GM12878 (cell line): ENCODE data around the gene CPLX4. TPM values are rescaled to one million over a fixed set of nuclear protein-coding genes. Genes with fewer than 3 reads are reported as not detected.
A peak's percentile ranks its signal among the peaks of the same experiment; 100 is the strongest.

ENCODE experiments used
- ATAC-seq: fragments of 200-7000 bp; cut with Tn5 transposase; 3 replicates; pipeline ENCODE4 v1.9.1; 2020; ENCODE audit warnings: mild to moderate bottlenecking, moderate library complexity
- BruUV-seq: library from RNA; stranded (reverse); fragments of 400-500 nt; replicated peaks from 2 replicates; lab custom pipeline; 2021; lab: Mats Ljungman, UMichigan
- CTCF ChIA-PET: fragments of 300-600 bp; sonication (Branson Sonifier 250); formaldehyde crosslinking; extraction: SDS; loops from one replicate; lab custom pipeline; 2021; ENCODE audit warnings: inconsistent platforms; lab: Yijun Ruan, JAX
- POLR2A ChIA-PET: fragments of 350-600 bp; formaldehyde crosslinking; extraction: SDS; loops from one replicate; lab custom pipeline; 2021; ENCODE audit warnings: inconsistent platforms; lab: Charles Lee
- RAD21 ChIA-PET: fragments of 300-600 bp; sonication (Branson Sonifier 250); formaldehyde crosslinking; loops from one replicate; lab custom pipeline; 2023; ENCODE audit warnings: antibody characterized with exemption; ENCODE audit not compliant: unreplicated experiment; lab: Charles Lee
- SMC1A ChIA-PET: fragments of 300-600 bp; sonication (Branson Sonifier 250); formaldehyde crosslinking; loops from one replicate; lab custom pipeline; 2023; ENCODE audit not compliant: unreplicated experiment, uncharacterized antibody; lab: Charles Lee
- DNase-seq: peaks from one replicate; pipeline ENCODE4 v3.0.0-alpha.2; 2011; ENCODE audit warnings: low read depth, low spot score
- FAIRE-seq: peaks from 3 replicates; lab custom pipeline; 2011; peaks lifted over from hg19 to GRCh38; lab: Jason Lieb, UNC
- H2AFZ ChIP-seq: 2 replicates; pipeline ENCODE4 v1.6.0; 2011; ENCODE audit warnings: low read depth, low read length, control low read depth; ENCODE audit not compliant: control insufficient read depth
- H3K27ac ChIP-seq: 2 replicates; pipeline ENCODE4 v1.5.1; 2011; ENCODE audit warnings: control low read depth; ENCODE audit not compliant: control insufficient read depth, insufficient read depth
- H3K27me3 ChIP-seq, 2 experiments: replicated peaks in 1 of 2; 2 replicates each; pipeline versions ENCODE4 v1.6.0 to v1.6.1; 2011; ENCODE audit warnings: low read length in 1 of 2; ENCODE audit not compliant: control insufficient read depth in 2 of 2, insufficient read depth in 2 of 2
- H3K36me3 ChIP-seq, 2 experiments: 2 replicates each; pipeline ENCODE4 v1.5.1; 2011; ENCODE audit warnings: low read length in 1 of 2; ENCODE audit not compliant: control insufficient read depth in 2 of 2, insufficient read depth in 2 of 2
- H3K4me1 ChIP-seq: 2 replicates; pipeline ENCODE4 v1.6.1; 2011; ENCODE audit warnings: mild to moderate bottlenecking, low read length, moderate library complexity, mixed read lengths; ENCODE audit not compliant: control insufficient read depth, insufficient read depth
- H3K4me2 ChIP-seq: 2 replicates; pipeline ENCODE4 v1.6.0; 2011; ENCODE audit warnings: control low read depth; ENCODE audit not compliant: control insufficient read depth, insufficient read depth
- H3K4me3 ChIP-seq: fragments of 200-600 bp; sonication (generic); 2 replicates; pipeline ENCODE4 v1.5.1; 2016
- H3K79me2 ChIP-seq: 2 replicates; pipeline ENCODE4 v1.6.0; 2011; ENCODE audit warnings: low read length; ENCODE audit not compliant: control insufficient read depth, insufficient read depth
- H3K9ac ChIP-seq: 2 replicates; pipeline ENCODE4 v1.8.0; 2011; ENCODE audit warnings: low read length, control low read depth, mixed read lengths; ENCODE audit not compliant: control insufficient read depth, insufficient read depth
- H3K9me3 ChIP-seq: replicated peaks from 3 replicates; pipeline ENCODE4 v1.5.1; 2011; ENCODE audit warnings: mild to moderate bottlenecking, low read length; ENCODE audit not compliant: control insufficient read depth, insufficient read depth
- H4K20me1 ChIP-seq: 2 replicates; pipeline ENCODE4 v1.6.0; 2011; ENCODE audit not compliant: control insufficient read depth, insufficient read depth
- LARP7 ChIP-seq: fragments of 450-650 bp; IDR thresholded peaks from 2 replicates; pipeline ENCODE4 v1.6.1; 2017; ENCODE audit warnings: mild to moderate bottlenecking
- POLR2A ChIP-seq: IDR thresholded peaks from 2 replicates; pipeline ENCODE4 v1.6.1; 2011; ENCODE audit warnings: low read depth, mild to moderate bottlenecking, low read length
- POLR2AphosphoS5 ChIP-seq: IDR thresholded peaks from 2 replicates; pipeline ENCODE4 v1.6.1; 2011; ENCODE audit warnings: mild to moderate bottlenecking, low read length, inconsistent platforms
- RAD51 ChIP-seq: fragments of 450-650 bp; IDR thresholded peaks from 2 replicates; pipeline ENCODE4 v1.6.1; 2016; ENCODE audit warnings: moderate library complexity, mild to moderate bottlenecking, inconsistent platforms
- SMARCA5 ChIP-seq: fragments of 450-650 bp; IDR thresholded peaks from 2 replicates; pipeline ENCODE4 v1.6.1; 2017; ENCODE audit warnings: mild to moderate bottlenecking
- SPI1 ChIP-seq: IDR thresholded peaks from 2 replicates; pipeline ENCODE4 v1.6.1; 2011; ENCODE audit warnings: low read depth, mild to moderate bottlenecking, low read length, moderate library complexity, borderline replicate concordance; ENCODE audit not compliant: insufficient read depth
- ZNF384 ChIP-seq: IDR thresholded peaks from 2 replicates; pipeline ENCODE4 v1.6.1; 2012; ENCODE audit warnings: low read depth, mild to moderate bottlenecking, low read length, improper control_type of control experiment, borderline replicate concordance
- WGBS: methylation state at CpG from one replicate; pipeline ENCODE4 v1.1.6; 2016; ENCODE audit warnings: low lambda C conversion rate; ENCODE audit not compliant: insufficient replicate concordance, insufficient coverage; ENCODE audit errors: missing lambda C conversion rate; 5-methylcytosine and 5-hydroxymethylcytosine counted together
- in situ Hi-C: fragments of 300-500 bp; cut with MboI; formaldehyde crosslinking; loops from 9 replicates; pipeline ENCODE4 v1.14.3; 2018; ENCODE audit warnings: mixed read lengths
- intact Hi-C: fragments of 100-400 bp; cut with micrococcal nuclease; formaldehyde crosslinking; loops from one replicate; pipeline ENCODE4 v1.14.2; 2022; ENCODE audit not compliant: unreplicated experiment
- polyA plus RNA-seq, 11 experiments: library from polyadenylated mRNA; depleted of rRNA in 4 of 11; unstranded in 6 of 11; stranded (reverse) in 5 of 11; fragments of >200 nt; fragmentation: Nextera tagmentation in 4 of 11; fragmentation: Illumina TruSeq in 1 of 11; extraction: Ambion mirVana in 4 of 11; extraction: Trizol in 1 of 11; gene quantifications; 1 replicate in 1 of 11; 2 replicates in 10 of 11; pipeline versions ENCODE4 v1.2.1 to v1.2.3, GENCODE V29; 2011 to 2016; ENCODE audit warnings: inconsistent platforms in 2 of 11, missing spikeins in 2 of 11, low read depth in 1 of 11
- total RNA-seq, 4 experiments: library from RNA; depleted of rRNA in 3 of 4; stranded (reverse); fragments of >200 nt in 3 of 4; fragmentation: Illumina TruSeq in 1 of 4; extraction: Trizol in 1 of 4; gene quantifications; 2 replicates each; pipeline versions ENCODE4 v1.2.1 to v1.2.3, GENCODE V29; 2013 to 2021
- TF ChIP-seq, protein P1 (sequence below): fragments of 450-650 bp; IDR thresholded peaks from 2 replicates; pipeline ENCODE4 v1.6.1; 2016; ENCODE audit warnings: mild to moderate bottlenecking
- TF ChIP-seq, protein P2 (sequence below): fragments of 150-350 bp; IDR thresholded peaks from 2 replicates; pipeline ENCODE4 v1.6.1; 2014; ENCODE audit warnings: mild to moderate bottlenecking, low read depth, low read length

The CPLX4 gene
- total and polyA plus RNA-seq, 10 of the 15 experiments (the other 5 are each of a cell fraction or from before 2014, with no cell fraction given) = not detected

- Histone ChIP-seq H3K27ac (no peak overlapping the region), H3K4me3 (no peak overlapping the region), H3K9ac (no peak overlapping the region), H3K9me3 (no peaks in the 10 kb centered on the region), H3K4me2 (no peak overlapping the region), H4K20me1 (no peaks in the 10 kb centered on the region), H3K79me2 (no peaks in the 10 kb centered on the region), H3K4me1 (no peaks in the 10 kb centered on the region), H3K27me3 (no peaks in the 10 kb centered on the region), H2AFZ (no peak overlapping the region), H3K36me3 (peaks cover 0 to 18% of the 10 kb centered on the region in 2 experiments; a peak in 2 of 4 replicates)
- TF ChIP-seq POLR2A (peak; percentile 70), ZNF384 (no peak)
- POLR2A ChIA-PET = no interaction called here
- in situ Hi-C loops (no loop called here), intact Hi-C loops (no loop called here)
- 90% methylated on average over 4 of the region's 4 CpGs for WGBS
- ATAC-seq = no peak
- no peak for FAIRE-seq
- no TSS peak for BruUV-seq
- CTCF ChIA-PET = no interaction called here
- SMC1A ChIA-PET = no interaction called here
- RAD21 ChIA-PET = no interaction called here
- DNase-seq = no peak
Observed at GRCh38 chr18:59324623-59324971, 6.1 kb upstream of the CPLX4 start.

DNA sequence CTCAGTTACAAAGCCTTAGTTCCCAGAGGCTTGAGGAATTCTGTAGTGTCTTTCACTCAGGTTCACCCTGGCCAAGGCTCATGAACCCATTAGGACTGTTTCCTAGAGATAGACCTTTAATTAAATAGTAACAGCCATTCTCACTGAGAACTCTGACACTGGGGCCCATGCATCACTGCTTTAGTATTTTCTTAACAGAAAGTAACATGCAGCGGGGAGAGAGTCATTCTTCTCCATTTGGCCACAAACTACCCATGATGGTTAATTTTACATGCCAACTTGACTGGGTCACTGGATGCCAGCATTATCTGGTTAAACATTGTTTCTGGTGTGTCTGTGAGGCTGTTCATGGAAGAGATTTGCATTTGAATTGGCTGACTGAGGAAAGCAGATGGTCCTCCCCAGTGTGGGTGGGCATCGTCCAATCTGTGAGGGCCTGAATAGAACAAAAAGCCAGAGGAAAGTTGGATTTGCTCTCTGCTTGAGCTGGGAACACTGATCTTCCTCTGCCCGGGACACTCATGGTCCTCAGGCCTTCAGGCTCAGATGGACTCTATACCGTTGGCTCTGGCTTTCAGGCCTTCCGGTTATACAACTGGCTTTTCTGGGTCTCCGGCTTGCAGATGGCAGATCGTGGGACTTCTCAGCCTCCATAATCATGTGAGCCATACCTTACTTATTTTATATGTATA is 5.6 kb upstream of the CPLX4 start:
- intact Hi-C loops = no loop called here
- no peak overlapping the region for H3K4me2 ChIP-seq
- FAIRE-seq = no peak
- no peak; the same call in 2 of the 3 replicates for ATAC-seq
- H3K9ac ChIP-seq = no peak overlapping the region
- SMC1A ChIA-PET = no interaction called here
- in situ Hi-C loops = no loop called here
- no peaks in the 10 kb centered on the region for H4K20me1 ChIP-seq
- no TSS peak for BruUV-seq
- WGBS = 93% methylated on average over 7 of the region's 7 CpGs
- H3K79me2 ChIP-seq = no peaks in the 10 kb centered on the region
- RAD21 ChIA-PET = no interaction called here
- no peaks in the 10 kb centered on the region for H3K9me3 ChIP-seq
- peaks cover 0 to 14% of the 10 kb centered on the region in 2 experiments; a peak in 2 of 4 replicates for H3K36me3 ChIP-seq
- H3K27ac ChIP-seq = no peak overlapping the region
- no peaks in the 10 kb centered on the region for H3K27me3 ChIP-seq
- POLR2A ChIA-PET = no interaction called here
- H2AFZ ChIP-seq = no peak overlapping the region
- no peak for DNase-seq
- H3K4me3 ChIP-seq = no peak overlapping the region
- H3K4me1 ChIP-seq = no peaks in the 10 kb centered on the region
- TF ChIP-seq, protein P1, sequence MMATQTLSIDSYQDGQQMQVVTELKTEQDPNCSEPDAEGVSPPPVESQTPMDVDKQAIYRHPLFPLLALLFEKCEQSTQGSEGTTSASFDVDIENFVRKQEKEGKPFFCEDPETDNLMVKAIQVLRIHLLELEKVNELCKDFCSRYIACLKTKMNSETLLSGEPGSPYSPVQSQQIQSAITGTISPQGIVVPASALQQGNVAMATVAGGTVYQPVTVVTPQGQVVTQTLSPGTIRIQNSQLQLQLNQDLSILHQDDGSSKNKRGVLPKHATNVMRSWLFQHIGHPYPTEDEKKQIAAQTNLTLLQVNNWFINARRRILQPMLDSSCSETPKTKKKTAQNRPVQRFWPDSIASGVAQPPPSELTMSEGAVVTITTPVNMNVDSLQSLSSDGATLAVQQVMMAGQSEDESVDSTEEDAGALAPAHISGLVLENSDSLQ = no peak
- no peak for TF ChIP-seq RAD51
- TF ChIP-seq SMARCA5 = no peak
- no peak for TF ChIP-seq LARP7
- no peak for TF ChIP-seq SPI1
- TF ChIP-seq, protein P2, sequence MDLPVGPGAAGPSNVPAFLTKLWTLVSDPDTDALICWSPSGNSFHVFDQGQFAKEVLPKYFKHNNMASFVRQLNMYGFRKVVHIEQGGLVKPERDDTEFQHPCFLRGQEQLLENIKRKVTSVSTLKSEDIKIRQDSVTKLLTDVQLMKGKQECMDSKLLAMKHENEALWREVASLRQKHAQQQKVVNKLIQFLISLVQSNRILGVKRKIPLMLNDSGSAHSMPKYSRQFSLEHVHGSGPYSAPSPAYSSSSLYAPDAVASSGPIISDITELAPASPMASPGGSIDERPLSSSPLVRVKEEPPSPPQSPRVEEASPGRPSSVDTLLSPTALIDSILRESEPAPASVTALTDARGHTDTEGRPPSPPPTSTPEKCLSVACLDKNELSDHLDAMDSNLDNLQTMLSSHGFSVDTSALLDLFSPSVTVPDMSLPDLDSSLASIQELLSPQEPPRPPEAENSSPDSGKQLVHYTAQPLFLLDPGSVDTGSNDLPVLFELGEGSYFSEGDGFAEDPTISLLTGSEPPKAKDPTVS = no peak
- peak; percentile 20; the same call in 1 of the 2 replicates for TF ChIP-seq POLR2AphosphoS5
- CTCF ChIA-PET = no interaction called here
